Measurements from ENCODE around the gene RFX2.
"Not testable (repeated sequence)": the region's sequence is repeated elsewhere in the genome, so short reads cannot be mapped to it uniquely, and the experiment has no call there.

The RFX2 gene

DNA sequence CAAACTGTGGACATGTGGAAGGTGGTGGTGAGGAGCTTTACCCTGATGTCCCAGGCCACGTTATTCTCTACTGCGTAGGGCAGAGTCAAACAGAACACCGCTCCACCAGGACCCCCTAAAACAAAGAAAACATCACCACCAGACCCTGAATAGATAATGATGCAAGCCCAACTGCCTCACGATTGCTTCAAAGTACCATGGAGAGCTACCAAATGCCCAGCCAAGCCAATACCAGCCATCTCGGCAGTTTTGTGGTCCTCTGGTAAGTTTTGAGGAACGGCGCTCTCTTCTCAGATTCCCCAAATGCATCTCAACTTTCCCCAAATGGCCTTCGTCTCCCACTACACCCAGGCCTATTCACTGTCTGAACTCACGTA lies 138.0 kb downstream of the RFX2 start:
- H3K36me3 Mint-ChIP-seq (ENCODE audit: insufficient read depth): peaks cover 33% of the 10 kb centered on the region
- peaks cover 57 to 72% of the 10 kb centered on the region in 2 donors for H3K4me1 Mint-ChIP-seq (ENCODE audit: low read depth in 2 of 2)
- ATAC-seq (replicated peaks) (no peak), DNase-seq (no peak)
- H3K4me3 Mint-ChIP-seq: no peak overlapping the region
- H3K9me3 Mint-ChIP-seq: no peaks in the 10 kb centered on the region
- peak overlapping the region in 1 of 2 donors; percentile 27 for H3K27ac Mint-ChIP-seq
- no peaks in the 10 kb centered on the region for H3K27me3 Mint-ChIP-seq

DNA sequence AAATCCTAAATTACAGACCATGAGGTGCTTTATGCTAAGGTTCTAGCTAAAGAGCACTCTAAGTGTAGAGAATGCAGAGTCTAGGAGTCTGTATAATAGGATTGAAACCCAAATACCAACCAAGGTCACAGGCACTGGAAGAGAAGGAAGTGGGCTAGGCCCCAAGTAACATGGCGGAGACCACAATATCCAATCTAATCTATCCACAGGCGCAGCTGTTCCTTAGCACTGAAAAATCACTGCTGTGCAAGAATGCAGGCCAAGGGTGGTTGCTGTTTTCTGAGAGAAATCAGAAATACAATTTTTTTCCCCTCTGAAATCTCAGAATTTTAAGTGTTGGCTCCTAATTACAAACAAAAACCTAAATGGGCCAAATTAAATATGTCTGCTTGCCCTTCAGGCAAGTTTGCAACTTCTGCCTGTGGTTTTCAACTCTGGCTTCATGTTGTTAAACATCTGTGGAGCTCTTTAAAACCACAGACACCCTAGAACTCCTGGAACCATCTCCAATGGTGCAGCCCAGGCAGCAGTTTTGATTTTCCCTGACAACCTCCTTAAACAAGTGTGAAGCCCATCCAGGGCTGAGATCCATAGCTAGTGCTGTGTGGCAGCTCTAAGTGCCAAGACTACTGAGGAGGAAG lies 138.5 kb downstream of the RFX2 start:
- Mint-ChIP-seq H3K4me1 (ENCODE audit: low read depth in 2 of 2) (peaks cover 55 to 70% of the 10 kb centered on the region in 2 donors), H3K27ac (peak overlapping the region in 1 of 2 donors; percentile 20), H3K4me3 (no peak overlapping the region), H3K36me3 (ENCODE audit: insufficient read depth) (peaks cover 28% of the 10 kb centered on the region), H3K27me3 (no peaks in the 10 kb centered on the region), H3K9me3 (no peaks in the 10 kb centered on the region)
- DNase-seq (no peak), ATAC-seq (replicated peaks) (no peak)

DNA sequence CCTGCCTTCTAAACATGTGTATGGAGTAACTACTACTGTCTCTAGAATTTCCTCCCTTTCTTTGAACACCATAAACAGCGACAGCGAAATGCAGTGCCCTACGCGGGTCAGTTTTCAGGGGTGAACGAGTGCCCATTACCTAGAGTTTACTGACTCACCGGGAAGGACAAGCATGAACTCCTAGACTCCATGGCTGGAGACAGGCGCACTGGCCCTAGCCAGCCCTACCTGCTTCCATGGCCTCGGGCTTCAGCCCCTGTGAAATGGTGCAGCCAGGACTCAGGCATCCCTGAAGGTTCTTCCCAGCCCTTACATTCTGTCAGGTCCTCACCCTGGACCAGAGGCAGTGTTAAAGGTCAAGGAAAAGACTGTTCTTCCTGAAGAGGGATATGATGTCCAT lies 140.8 kb downstream of the RFX2 start:
- H3K9me3 Mint-ChIP-seq: no peaks in the 10 kb centered on the region
- no peak overlapping the region for H3K4me3 Mint-ChIP-seq
- peaks cover 22% of the 10 kb centered on the region for H3K36me3 Mint-ChIP-seq (ENCODE audit: insufficient read depth)
- no peak for DNase-seq
- H3K4me1 Mint-ChIP-seq (ENCODE audit: low read depth in 2 of 2): peaks cover 51 to 58% of the 10 kb centered on the region in 2 donors
- no peak for ATAC-seq (replicated peaks)
- no peaks in the 10 kb centered on the region for H3K27me3 Mint-ChIP-seq
- H3K27ac Mint-ChIP-seq: peak overlapping the region in 1 of 2 donors; percentile 22

DNA sequence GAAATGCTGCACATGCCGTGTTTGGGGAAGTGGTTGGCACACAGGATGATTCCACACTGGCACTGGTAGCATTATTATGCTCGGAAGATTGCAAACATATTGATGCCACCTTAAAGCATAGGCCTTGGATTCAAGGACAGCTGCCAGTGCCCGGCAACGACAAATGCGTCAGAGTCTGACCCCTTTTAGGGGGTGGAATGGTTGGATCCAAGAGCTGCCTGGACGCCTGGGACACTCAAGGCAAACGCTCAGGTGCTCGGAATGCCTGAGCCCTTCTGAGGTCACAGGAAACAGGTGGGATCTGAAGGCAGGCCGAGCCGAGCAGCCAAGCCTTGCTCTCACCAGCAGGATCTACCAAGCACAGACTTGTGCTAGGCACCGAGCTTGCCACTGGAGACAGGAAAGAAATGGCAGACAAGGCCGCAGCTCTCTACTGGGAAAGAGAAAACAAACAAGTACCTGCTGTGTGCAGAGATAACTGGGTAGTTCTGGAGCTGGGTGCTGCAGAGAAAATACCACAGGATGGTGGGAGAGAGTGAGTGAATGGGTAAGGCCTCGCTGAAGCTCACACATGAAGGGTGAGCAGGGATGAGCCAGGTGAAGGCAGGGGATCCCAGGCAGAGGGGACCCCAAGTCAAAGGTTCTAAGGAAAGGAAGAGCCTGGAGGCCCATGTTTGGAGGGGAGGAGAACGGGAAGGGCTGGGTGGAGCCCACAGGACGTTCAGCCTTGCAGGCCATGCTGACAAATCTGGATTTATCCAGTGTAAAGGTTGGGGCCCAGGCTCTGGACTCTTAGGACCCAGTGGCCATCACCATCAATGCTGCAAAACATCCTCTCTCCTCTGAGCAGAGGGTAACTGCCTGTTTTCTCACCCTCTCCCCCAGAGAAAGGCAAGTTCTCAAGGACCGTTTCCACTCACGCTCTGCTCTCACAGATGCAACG lies 141.6 kb downstream of the RFX2 start:
- ATAC-seq (replicated peaks) (no peak), DNase-seq (no peak)
- Mint-ChIP-seq H3K9me3 (no peaks in the 10 kb centered on the region), H3K27me3 (no peaks in the 10 kb centered on the region), H3K27ac (peak overlapping the region; percentile 84 to 90), H3K36me3 (ENCODE audit: insufficient read depth) (peaks cover 22% of the 10 kb centered on the region), H3K4me3 (peak overlapping the region in 1 of 2 donors; percentile 27), H3K4me1 (ENCODE audit: low read depth in 2 of 2) (peaks cover 54 to 61% of the 10 kb centered on the region in 2 donors)

DNA sequence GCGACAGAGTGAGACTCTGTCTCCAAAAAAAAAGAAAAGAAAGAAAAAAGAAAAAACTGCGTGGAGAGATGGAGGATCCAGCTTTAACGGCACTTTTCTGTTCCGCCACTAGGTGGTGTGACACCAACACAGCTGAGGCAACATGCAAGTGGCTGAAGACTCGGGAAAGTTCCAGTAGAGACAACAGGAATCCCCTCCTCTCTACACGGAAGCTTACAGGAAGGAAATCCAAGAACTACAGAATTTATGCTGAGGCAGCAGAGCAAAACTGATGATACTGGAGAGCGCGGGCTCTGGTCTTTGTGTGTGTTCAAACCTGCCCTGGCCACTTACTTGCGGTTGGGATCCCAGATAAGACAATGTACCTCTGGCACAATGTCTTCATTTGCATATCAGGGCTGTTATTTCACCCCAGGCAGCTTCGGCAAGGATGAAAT lies 142.3 kb downstream of the RFX2 start:
- no peaks in the 10 kb centered on the region for H3K27me3 Mint-ChIP-seq
- peak overlapping the region; percentile 47 to 61 for H3K4me3 Mint-ChIP-seq
- H3K36me3 Mint-ChIP-seq (ENCODE audit: insufficient read depth): peaks cover 22% of the 10 kb centered on the region
- peak; percentile 75 for ATAC-seq (replicated peaks)
- peak; percentile 40 to 57 (median 44) for DNase-seq
- peaks cover 55 to 63% of the 10 kb centered on the region in 2 donors for H3K4me1 Mint-ChIP-seq (ENCODE audit: low read depth in 2 of 2)
- H3K27ac Mint-ChIP-seq: peak overlapping the region; percentile 84 to 90
- H3K9me3 Mint-ChIP-seq: no peaks in the 10 kb centered on the region

DNA sequence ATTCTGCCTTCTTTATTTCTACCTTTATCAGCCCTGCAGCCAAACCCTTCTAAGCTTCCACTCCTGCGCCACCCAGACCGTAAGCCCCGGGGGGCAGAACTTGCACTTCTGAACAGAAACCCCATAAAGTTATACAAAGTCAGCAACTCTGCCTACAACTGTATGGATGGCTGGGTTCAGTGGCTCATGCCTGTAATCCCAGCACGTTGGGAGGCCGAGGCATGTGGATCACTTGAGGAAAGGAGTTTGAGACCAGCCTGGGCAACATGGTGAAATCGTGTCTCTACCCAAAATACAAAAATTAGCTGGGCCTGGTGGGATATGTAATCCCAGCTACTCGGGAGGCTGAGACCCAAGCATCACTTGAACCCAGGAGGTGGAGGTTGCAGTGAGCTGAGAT lies 142.7 kb downstream of the RFX2 start:
- no peak for DNase-seq
- Mint-ChIP-seq H3K4me3 (peak overlapping the region; percentile 47 to 61), H3K27me3 (no peaks in the 10 kb centered on the region), H3K36me3 (ENCODE audit: insufficient read depth) (peaks cover 22% of the 10 kb centered on the region), H3K27ac (peak overlapping the region; percentile 84 to 90), H3K4me1 (ENCODE audit: low read depth in 2 of 2) (peaks cover 55 to 64% of the 10 kb centered on the region in 2 donors), H3K9me3 (no peaks in the 10 kb centered on the region)
- ATAC-seq (replicated peaks): no peak

DNA sequence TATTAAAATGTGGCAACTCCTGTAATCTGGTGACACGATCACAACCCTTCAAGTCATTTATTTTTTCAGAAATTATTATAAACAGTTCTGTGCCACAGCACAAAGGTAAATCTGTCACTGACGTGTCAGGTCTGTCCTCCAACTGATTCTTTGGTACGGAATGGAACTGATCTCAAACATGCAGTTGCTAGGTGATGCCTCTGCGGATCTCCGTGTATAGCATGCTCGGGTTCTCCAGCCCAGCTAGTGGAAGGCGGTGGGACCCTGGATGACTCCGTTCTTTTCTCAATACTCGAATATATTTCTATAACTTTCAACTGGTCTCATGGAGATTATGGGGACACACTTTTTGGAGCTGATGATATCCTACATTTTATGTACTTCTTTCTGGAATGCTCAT lies 143.4 kb downstream of the RFX2 start:
- Mint-ChIP-seq H3K36me3 (ENCODE audit: insufficient read depth) (peaks cover 23% of the 10 kb centered on the region), H3K27me3 (no peaks in the 10 kb centered on the region), H3K4me3 (no peak overlapping the region), H3K27ac (peak overlapping the region; percentile 90 to 95), H3K4me1 (ENCODE audit: low read depth in 2 of 2) (peaks cover 55 to 64% of the 10 kb centered on the region in 2 donors), H3K9me3 (no peaks in the 10 kb centered on the region)
- DNase-seq (no peak), ATAC-seq (replicated peaks) (no peak)

DNA sequence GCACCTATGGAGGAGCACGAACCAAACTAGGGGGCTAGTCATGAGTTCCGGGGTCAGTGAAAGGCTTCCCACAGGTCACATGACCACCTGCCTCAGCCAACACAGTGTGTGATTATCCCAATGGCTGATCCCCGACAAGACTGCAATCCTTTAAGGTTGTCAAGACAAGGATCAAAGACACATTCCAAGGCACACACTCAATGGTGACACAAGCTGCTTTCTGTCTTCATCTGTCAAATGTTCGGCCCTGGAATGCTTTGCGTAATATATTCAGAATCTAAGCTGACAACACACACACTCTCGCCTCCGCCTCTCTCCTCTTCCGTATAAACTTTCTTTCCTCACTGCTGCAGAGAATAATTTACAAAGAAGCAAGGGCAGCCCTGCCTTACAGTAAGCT lies 144.1 kb downstream of the RFX2 start:
- H3K4me1 Mint-ChIP-seq (ENCODE audit: low read depth in 2 of 2): peaks cover 58 to 63% of the 10 kb centered on the region in 2 donors
- H3K27ac Mint-ChIP-seq: peak overlapping the region; percentile 95 to 97
- H3K27me3 Mint-ChIP-seq: no peaks in the 10 kb centered on the region
- DNase-seq: no peak
- H3K9me3 Mint-ChIP-seq: no peaks in the 10 kb centered on the region
- no peak overlapping the region for H3K4me3 Mint-ChIP-seq
- ATAC-seq (replicated peaks): no peak
- peaks cover 26% of the 10 kb centered on the region for H3K36me3 Mint-ChIP-seq (ENCODE audit: insufficient read depth)

DNA sequence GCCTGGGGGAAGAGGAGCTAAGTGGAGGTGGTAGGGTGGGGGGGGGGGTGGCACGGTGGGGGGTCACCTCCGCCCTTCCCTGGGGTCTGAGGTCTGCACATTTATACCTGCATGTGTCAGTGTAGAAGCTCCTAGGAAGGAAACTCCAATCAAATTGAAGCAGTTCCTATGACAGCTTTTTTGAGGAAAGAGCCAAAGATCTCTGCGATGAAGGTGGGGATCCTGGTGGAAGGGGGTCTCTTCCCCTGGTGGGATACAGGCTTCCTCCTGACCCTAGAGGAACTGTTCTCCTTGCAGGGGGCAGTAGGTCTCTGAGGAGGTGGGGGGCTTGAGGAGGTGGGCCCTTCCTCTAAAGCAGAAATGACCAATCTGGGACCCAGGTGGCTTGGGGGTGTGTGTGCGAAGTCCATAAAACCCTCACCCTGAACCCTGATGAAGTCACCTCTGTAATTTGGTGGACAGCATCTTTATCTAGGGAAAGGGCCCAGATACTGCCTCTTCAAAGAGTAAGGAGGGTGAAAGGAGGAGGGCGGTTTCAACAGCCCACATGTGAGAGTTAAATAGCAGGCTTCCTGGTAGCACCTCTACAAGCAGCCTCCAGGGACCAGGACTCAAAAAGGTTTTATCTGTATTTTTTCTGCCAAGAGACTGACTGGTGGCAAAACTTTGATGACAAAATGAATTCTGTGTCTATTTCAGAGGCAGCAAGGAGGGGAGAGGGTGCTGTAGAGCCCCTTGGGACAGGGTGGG lies 145.3 kb downstream of the RFX2 start:
- Mint-ChIP-seq H3K27ac (peak overlapping the region; percentile 95 to 97), H3K27me3 (no peaks in the 10 kb centered on the region), H3K4me3 (peak overlapping the region in 1 of 2 donors; percentile 50), H3K4me1 (ENCODE audit: low read depth in 2 of 2) (peaks cover 65 to 67% of the 10 kb centered on the region in 2 donors), H3K9me3 (no peaks in the 10 kb centered on the region), H3K36me3 (ENCODE audit: insufficient read depth) (peaks cover 28% of the 10 kb centered on the region)
- ATAC-seq (replicated peaks): no peak
- DNase-seq: no peak

DNA sequence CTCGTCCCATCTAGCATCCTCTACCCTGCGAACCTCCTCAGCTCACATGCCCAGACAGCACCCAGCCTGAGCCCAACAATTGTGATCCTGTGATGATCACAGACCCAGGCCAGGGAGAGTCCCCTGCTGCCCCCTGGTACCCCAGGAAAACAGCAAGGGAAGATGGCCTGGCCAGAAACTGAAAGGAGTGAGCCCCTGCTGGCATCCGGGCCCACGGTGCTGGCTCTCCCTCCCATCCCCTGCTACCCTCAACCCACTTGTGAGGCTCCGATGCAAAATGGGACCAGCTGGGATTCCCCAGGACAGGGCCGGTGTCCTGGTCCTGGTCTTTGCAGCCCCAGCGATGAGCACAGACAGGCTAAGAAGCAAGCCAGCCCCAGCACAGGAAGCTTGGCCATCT lies 146.4 kb downstream of the RFX2 start:
- Mint-ChIP-seq H3K27ac (peak overlapping the region; percentile 95 to 97), H3K27me3 (no peaks in the 10 kb centered on the region), H3K4me1 (ENCODE audit: low read depth in 2 of 2) (peaks cover 69 to 70% of the 10 kb centered on the region in 2 donors), H3K4me3 (peak overlapping the region in 1 of 2 donors; percentile 12), H3K36me3 (ENCODE audit: insufficient read depth) (peaks cover 26% of the 10 kb centered on the region), H3K9me3 (no peaks in the 10 kb centered on the region)
- DNase-seq (no peak), ATAC-seq (replicated peaks) (no peak)

DNA sequence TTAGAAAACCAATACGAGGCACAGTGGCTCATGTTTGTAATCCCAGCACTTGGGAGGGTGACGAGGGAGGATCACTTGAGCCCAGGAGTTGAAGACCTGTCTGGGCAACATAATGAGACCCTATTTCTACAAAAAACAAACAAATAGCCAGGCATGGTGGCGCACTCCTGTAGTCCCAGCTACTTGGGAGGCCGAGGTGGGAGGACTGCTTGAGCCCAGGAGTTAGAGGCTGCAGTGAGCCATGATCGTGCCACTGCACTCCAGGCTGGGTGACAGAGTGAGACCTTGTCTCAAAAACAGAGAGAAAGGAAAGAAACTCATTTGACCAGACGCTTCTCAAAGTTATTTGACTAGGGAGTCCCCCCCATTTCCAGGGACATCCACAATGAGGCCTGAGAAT lies 147.0 kb downstream of the RFX2 start:
- Mint-ChIP-seq H3K36me3 (ENCODE audit: insufficient read depth) (peaks cover 25% of the 10 kb centered on the region), H3K27ac (peak overlapping the region; percentile 95 to 97), H3K4me1 (ENCODE audit: low read depth in 2 of 2) (peaks cover 65 to 70% of the 10 kb centered on the region in 2 donors)
- not testable (repeated sequence) for H3K27me3 Mint-ChIP-seq; DNase-seq; H3K9me3 Mint-ChIP-seq; H3K4me3 Mint-ChIP-seq; ATAC-seq (replicated peaks)

DNA sequence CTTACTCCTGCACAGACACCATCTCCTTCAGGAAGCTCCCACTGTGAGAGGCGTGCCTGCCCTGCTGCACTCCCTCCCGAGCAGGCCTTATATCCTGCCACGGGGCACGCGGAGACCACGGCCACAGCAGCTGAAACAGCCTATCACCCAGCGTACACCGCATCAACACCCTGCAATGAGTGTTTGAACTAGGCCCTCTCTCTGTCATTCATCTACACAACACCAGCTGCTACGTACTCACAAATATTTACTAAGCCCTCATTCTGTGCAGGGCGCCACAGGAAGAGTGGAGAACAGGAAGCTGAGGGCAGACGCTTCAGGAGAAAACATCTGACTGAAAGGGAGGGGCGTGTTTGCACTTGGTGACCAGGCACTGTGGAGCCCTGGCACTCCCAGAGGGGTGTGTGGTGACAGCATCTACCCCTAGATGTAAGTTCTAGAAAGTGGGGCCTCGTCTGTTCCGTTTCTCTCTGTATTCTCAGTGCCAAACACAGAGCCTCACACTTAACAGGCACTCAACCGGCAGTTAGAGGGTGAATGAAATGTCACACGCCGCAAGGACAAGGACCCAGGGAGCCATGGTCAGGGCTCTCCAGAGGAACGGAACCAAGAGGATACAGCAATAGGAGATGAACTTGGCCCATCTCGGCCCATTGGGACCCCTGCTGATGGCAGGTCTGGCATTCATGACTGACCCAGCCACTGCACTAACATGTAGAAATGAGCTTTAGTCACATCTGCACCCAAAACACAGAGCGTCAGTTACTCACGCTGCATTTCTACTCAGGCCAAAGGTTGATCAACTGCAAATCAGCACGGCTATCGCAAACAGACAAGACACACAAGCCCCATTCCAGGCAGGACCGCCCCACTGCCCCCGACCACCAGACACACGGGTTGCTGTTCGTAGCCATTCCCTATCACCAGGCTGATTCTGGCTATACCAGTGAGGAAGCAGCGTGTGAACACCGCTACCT lies 148.0 kb downstream of the RFX2 start:
- H3K4me3 Mint-ChIP-seq: peak overlapping the region; percentile 66 to 70
- peaks cover 63 to 65% of the 10 kb centered on the region in 2 donors for H3K4me1 Mint-ChIP-seq (ENCODE audit: low read depth in 2 of 2)
- no peaks in the 10 kb centered on the region for H3K9me3 Mint-ChIP-seq
- peak; percentile 65 to 70 (median 65) for DNase-seq
- H3K36me3 Mint-ChIP-seq (ENCODE audit: insufficient read depth): peaks cover 24% of the 10 kb centered on the region
- peak; percentile 93 for ATAC-seq (replicated peaks)
- peak overlapping the region; percentile 95 to 97 for H3K27ac Mint-ChIP-seq
- H3K27me3 Mint-ChIP-seq: no peaks in the 10 kb centered on the region
